Endothelial cell of umbilical vein (primary cell): ENCODE measurements around the gene DIPK1C.

ENCODE experiments used
- POLR2A ChIP-seq: IDR thresholded peaks from 2 replicates; pipeline ENCODE4 v1.6.1; 2012; ENCODE audit warnings: low read depth, mild to moderate bottlenecking, control low read depth, low read length
- TF ChIP-seq, protein P1 (sequence below), 2 donors: IDR thresholded peaks; 1 replicate in 1 of 2; 2 replicates in 1 of 2; pipeline ENCODE4 v1.5.1; 2011; ENCODE audit warnings: low read length in 2 of 2, mild to moderate bottlenecking in 2 of 2, moderate library complexity in 2 of 2, control low read depth in 1 of 2, inconsistent platforms in 1 of 2, low read depth in 1 of 2; ENCODE audit not compliant: insufficient read depth in 1 of 2; ENCODE audit errors: extremely low read depth in 1 of 2

DNA sequence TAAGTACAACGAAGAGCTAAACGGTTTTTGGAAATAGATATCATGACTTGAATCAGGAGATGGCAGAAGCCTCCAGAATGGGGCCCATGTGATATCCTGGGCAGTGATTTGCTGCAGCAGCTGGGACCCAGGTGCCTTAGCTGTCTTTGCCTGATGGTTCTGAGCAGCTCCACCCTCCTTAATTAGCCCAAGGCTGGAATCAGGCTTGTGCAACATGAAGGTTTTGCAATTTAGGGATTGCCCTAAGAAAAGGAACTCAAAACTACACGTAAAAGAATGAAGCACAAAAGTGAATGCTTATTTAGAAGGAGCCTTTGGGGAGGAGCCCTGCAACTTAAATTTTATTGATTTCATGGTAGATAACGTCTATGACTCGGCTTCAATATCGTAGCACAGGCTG, 21.8 kb upstream of the DIPK1C start:
- TF ChIP-seq, protein P1, sequence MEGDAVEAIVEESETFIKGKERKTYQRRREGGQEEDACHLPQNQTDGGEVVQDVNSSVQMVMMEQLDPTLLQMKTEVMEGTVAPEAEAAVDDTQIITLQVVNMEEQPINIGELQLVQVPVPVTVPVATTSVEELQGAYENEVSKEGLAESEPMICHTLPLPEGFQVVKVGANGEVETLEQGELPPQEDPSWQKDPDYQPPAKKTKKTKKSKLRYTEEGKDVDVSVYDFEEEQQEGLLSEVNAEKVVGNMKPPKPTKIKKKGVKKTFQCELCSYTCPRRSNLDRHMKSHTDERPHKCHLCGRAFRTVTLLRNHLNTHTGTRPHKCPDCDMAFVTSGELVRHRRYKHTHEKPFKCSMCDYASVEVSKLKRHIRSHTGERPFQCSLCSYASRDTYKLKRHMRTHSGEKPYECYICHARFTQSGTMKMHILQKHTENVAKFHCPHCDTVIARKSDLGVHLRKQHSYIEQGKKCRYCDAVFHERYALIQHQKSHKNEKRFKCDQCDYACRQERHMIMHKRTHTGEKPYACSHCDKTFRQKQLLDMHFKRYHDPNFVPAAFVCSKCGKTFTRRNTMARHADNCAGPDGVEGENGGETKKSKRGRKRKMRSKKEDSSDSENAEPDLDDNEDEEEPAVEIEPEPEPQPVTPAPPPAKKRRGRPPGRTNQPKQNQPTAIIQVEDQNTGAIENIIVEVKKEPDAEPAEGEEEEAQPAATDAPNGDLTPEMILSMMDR (IDR thresholded peaks at IDR 0.05; ENCODE audit: extremely low read depth in 1 of 2, insufficient read depth in 1 of 2, low read depth in 1 of 2, low read length in 2 of 2): no peak
- TF ChIP-seq POLR2A: no peak
